Measurements from ENCODE around the gene HOXB3. TPM values are rescaled to one million over a fixed set of nuclear protein-coding genes. Genes with fewer than 3 reads are reported as not detected.
"Not testable (repeated sequence)": the region's sequence is repeated elsewhere in the genome, so short reads cannot be mapped to it uniquely, and the experiment has no call there.

HOXB3 gene
- total RNA-seq, 3 donors from 2014 or later, result 0.50 to 1.0 (median 0.81) TPM

DNA sequence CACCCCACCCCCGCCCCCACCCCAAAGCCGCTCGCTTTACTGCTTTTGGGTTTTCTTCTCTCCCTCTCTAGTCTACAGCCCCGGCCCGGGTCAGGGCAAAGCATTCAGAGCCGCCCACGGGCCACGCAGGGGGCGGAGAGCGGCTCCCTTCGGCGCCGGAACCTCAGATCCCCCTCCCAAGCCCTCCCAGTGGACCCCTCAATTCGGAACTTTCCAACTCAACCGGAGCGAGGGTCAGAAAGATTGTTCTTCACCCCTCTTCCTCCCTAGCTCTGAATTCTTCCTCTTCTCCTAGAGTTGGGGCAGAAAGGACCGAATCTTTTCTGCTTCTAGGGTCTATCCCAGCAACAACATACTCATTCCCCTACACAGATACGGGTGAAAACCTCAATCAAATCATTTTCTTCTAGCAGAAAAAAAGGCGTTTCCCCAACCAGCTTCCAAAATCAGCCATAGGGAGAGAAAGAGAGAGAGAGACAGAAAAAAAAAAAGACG is 46.1 kb downstream of the HOXB3 start:
- Mint-ChIP-seq H3K4me1 (ENCODE audit: low read depth) (peaks cover 56% of the 10 kb centered on the region), H3K36me3 (ENCODE audit: insufficient read depth) (no peaks in the 10 kb centered on the region), H3K9me3 (no peaks in the 10 kb centered on the region), H3K27me3 (ENCODE audit: low read depth) (peaks cover 15% of the 10 kb centered on the region), H3K4me3 (peak overlapping the region; percentile 96)
- ATAC-seq (peak; percentile 33 to 54), DNase-seq (peak; percentile 18)

DNA sequence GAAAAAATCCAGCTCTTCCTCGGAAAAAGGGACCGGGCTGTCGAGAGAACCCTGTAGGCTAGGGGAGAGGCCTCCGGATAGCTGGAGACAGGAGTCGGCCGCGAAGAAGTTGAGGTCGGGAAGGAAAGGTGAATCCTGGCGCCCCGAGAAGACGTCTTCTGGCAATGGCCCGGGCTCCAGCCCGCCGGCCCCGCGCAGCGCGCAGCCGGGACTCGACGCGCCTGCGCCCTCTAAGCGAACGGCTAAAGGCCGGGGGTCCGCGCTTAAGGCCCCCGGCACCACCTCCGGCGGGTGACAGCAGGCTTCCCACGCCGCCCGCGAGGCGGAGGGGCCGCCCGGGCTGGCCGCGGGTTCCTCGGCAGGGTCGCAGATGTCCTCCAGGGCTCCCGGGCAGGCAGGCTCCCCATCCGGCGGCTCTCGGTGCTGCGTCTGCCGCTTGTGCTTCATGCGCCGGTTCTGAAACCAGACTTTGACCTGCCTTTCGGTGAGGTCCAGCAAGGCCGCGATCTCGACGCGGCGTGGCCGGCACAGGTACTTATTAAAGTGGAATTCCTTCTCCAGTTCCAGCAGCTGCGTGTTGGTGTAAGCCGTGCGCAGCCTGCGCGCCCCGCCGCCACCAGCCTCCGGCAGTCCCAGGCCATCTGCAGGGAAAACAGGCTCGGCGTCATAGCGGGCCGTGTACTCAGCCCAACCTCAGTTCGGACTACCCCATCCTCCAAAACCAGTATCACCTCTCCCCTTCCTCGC is 46.8 kb downstream of the HOXB3 start:
- H3K9me3 Mint-ChIP-seq, result no peaks in the 10 kb centered on the region
- H3K4me3 Mint-ChIP-seq, result peak overlapping the region; percentile 96
- peaks cover 15% of the 10 kb centered on the region for H3K27me3 Mint-ChIP-seq (ENCODE audit: low read depth)
- H3K36me3 Mint-ChIP-seq (ENCODE audit: insufficient read depth), result no peaks in the 10 kb centered on the region
- peaks cover 52% of the 10 kb centered on the region for H3K4me1 Mint-ChIP-seq (ENCODE audit: low read depth)
- DNase-seq (peak; percentile 39), ATAC-seq (peak; percentile 64 to 69)

DNA sequence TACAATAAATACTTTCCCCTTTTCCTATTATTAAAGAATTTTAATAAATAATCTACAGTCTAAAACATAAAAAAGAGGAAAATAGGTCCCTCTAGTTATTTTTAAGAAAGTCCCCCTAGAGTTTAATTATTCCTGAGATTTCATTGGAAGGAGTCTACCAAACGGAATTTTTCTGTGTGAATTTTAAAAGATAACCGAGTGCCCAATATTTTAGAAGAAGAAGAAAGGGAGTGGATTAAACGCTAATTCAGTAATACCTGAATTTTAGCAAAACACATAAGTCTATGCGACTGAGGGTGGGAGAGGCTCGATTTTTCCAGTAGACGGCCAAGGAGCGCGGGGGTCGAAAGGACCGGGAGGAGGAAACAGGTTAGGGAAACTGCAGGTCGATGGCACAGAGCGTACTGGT is 47.3 kb downstream of the HOXB3 start:
- ATAC-seq (peak; percentile 3 to 6), DNase-seq (no peak)
- Mint-ChIP-seq H3K4me1 (ENCODE audit: low read depth) (peaks cover 47% of the 10 kb centered on the region), H3K36me3 (ENCODE audit: insufficient read depth) (no peaks in the 10 kb centered on the region), H3K4me3 (peak overlapping the region; percentile 96), H3K27me3 (ENCODE audit: low read depth) (peaks cover 15% of the 10 kb centered on the region), H3K9me3 (no peaks in the 10 kb centered on the region)

- Mint-ChIP-seq H3K4me3 (peak overlapping the region; percentile 96), H3K9me3 (no peaks in the 10 kb centered on the region), H3K27me3 (ENCODE audit: low read depth) (peaks cover 15% of the 10 kb centered on the region), H3K36me3 (ENCODE audit: insufficient read depth) (no peaks in the 10 kb centered on the region), H3K4me1 (ENCODE audit: low read depth) (peaks cover 42% of the 10 kb centered on the region)
- DNase-seq (peak; percentile 18), ATAC-seq (no peak)
Measured at GRCh38 chr17:48542114-48542656, 47.9 kb downstream of the HOXB3 start.

DNA sequence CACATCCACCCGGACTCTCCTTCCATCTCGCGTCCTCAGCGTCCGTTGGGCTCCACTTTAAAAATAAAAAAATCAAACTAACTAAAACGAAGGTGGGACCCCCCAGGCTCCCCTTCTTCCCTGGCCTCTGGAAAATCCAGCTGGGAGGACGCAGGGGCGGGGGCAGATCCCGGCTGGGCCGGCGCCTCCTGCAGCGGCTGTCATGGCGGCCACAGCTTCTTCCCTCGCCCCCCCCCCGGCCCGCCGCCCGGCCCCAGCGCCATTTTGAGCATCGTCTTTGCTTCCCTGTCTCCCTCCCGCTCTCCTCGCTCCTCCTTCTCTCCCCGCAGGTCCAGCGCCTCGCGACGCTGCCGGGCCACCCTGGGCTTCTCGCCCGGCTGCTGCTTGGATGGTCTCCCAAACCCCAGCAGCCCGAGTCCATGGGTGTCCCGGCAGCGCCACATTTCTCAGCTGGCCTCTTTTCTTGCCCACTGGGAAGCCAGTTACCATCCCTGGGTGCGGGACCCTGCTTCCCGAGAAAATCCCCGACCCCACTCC is 48.4 kb downstream of the HOXB3 start:
- Mint-ChIP-seq H3K4me3 (peak overlapping the region; percentile 96), H3K27me3 (ENCODE audit: low read depth) (peaks cover 15% of the 10 kb centered on the region), H3K4me1 (ENCODE audit: low read depth) (peaks cover 39% of the 10 kb centered on the region), H3K9me3 (no peaks in the 10 kb centered on the region), H3K36me3 (ENCODE audit: insufficient read depth) (no peaks in the 10 kb centered on the region)
- ATAC-seq, result peak; percentile 21 to 39
- peak; percentile 17 for DNase-seq

GRCh38 chr17:48541036-48541576 is 48.9 kb downstream of the HOXB3 start:
- peaks cover 15% of the 10 kb centered on the region for H3K27me3 Mint-ChIP-seq (ENCODE audit: low read depth)
- peak overlapping the region; percentile 96 for H3K4me3 Mint-ChIP-seq
- H3K9me3 Mint-ChIP-seq, result no peaks in the 10 kb centered on the region
- ATAC-seq (peak in 1 of 2 donors; percentile 6), DNase-seq (no peak)
- no peaks in the 10 kb centered on the region for H3K36me3 Mint-ChIP-seq (ENCODE audit: insufficient read depth)
- H3K4me1 Mint-ChIP-seq (ENCODE audit: low read depth), result peaks cover 33% of the 10 kb centered on the region

DNA sequence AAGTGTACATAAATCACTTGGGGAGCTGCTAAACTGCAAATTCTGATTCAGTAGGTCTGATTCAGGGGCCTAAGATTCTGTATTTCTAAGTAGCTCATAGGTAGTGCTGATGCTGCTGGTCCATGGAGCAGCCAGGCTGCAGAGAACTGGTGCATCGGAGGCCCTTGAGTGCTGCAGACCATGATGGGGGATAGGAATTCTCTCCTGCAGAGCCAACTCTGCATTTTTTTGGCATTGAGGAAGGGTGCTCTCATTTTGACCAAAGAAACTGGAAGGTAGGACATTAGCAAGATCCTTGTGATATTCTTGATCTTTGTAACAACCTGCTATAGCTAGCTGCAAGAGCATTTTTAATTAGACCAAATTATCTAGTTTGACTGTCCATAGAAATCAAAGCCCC is 49.8 kb downstream of the HOXB3 start:
- Mint-ChIP-seq H3K27me3 (ENCODE audit: low read depth) (peaks cover 15% of the 10 kb centered on the region), H3K9me3 (no peaks in the 10 kb centered on the region), H3K36me3 (ENCODE audit: insufficient read depth) (no peaks in the 10 kb centered on the region), H3K4me1 (ENCODE audit: low read depth) (peaks cover 24% of the 10 kb centered on the region), H3K4me3 (peak overlapping the region; percentile 41)
- DNase-seq (no peak), ATAC-seq (no peak)

DNA sequence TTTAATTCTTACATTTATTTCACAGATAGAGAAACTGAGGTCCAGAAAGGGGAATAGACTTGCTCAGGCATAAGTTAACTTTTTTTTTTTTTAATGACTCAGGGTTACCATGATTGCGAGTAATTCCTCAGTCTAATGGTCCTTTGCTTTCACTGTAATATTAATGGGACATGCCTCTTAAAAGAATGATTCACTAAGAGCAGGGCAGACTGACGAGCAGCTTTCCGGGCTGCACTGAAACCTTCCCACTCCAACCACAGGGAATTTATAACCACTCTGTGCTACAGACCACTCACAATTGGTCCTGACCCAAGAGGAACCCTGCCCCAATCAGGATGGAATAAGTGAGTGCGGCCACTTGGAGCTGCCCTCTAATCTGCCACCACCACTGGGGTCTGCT is 50.9 kb downstream of the HOXB3 start:
- DNase-seq (no peak), ATAC-seq (no peak)
- Mint-ChIP-seq H3K4me1 (ENCODE audit: low read depth) (peaks cover 21% of the 10 kb centered on the region), H3K4me3 (no peak overlapping the region), H3K27me3 (ENCODE audit: low read depth) (peaks cover 14% of the 10 kb centered on the region), H3K9me3 (no peaks in the 10 kb centered on the region), H3K36me3 (ENCODE audit: insufficient read depth) (no peaks in the 10 kb centered on the region)

- peaks cover 5% of the 10 kb centered on the region for H3K27me3 Mint-ChIP-seq (ENCODE audit: low read depth)
- no peak for DNase-seq
- H3K4me3 Mint-ChIP-seq, result no peak overlapping the region
- no peaks in the 10 kb centered on the region for H3K9me3 Mint-ChIP-seq
- no peaks in the 10 kb centered on the region for H3K36me3 Mint-ChIP-seq (ENCODE audit: insufficient read depth)
- H3K4me1 Mint-ChIP-seq (ENCODE audit: low read depth), result peaks cover 16% of the 10 kb centered on the region
- ATAC-seq, result no peak
Measured at GRCh38 chr17:48537316-48537715, 52.7 kb downstream of the HOXB3 start.

GRCh38 chr17:48535793-48536559 is 54.1 kb downstream of the HOXB3 start:
- H3K9me3 Mint-ChIP-seq; DNase-seq; H3K4me3 Mint-ChIP-seq; H3K4me1 Mint-ChIP-seq (ENCODE audit: low read depth); H3K27me3 Mint-ChIP-seq (ENCODE audit: low read depth); ATAC-seq; H3K36me3 Mint-ChIP-seq (ENCODE audit: insufficient read depth): not testable (repeated sequence)

GRCh38 chr17:48532261-48532660 is 57.8 kb downstream of the HOXB3 start:
- H3K36me3 Mint-ChIP-seq (ENCODE audit: insufficient read depth), result no peaks in the 10 kb centered on the region
- no peaks in the 10 kb centered on the region for H3K9me3 Mint-ChIP-seq
- ATAC-seq, result no peak

GRCh38 chr17:48530887-48531272 is 59.2 kb downstream of the HOXB3 start, which contains the start of gene HOXB1:
Gene HOXB1 (minus strand): TSS chr17:48531011. CDS start chr17:48530904, 107 bp downstream.
- Mint-ChIP-seq H3K27me3 (ENCODE audit: low read depth) (peaks cover 8% of the 10 kb centered on the region), H3K4me1 (ENCODE audit: low read depth) (peaks cover 2% of the 10 kb centered on the region), H3K36me3 (ENCODE audit: insufficient read depth) (no peaks in the 10 kb centered on the region), H3K4me3 (no peak within 1 kb of the TSS), H3K9me3 (no peaks in the 10 kb centered on the region)
- DNase-seq (no peak), ATAC-seq (no peak)

More at GRCh38 chr17:48532261-48532660, 57.8 kb downstream of the HOXB3 start:
- Mint-ChIP-seq H3K4me3 (no peak overlapping the region), H3K4me1 (ENCODE audit: low read depth) (peaks cover 2% of the 10 kb centered on the region), H3K27me3 (ENCODE audit: low read depth) (no peaks in the 10 kb centered on the region)
- no peak for DNase-seq

DNA sequence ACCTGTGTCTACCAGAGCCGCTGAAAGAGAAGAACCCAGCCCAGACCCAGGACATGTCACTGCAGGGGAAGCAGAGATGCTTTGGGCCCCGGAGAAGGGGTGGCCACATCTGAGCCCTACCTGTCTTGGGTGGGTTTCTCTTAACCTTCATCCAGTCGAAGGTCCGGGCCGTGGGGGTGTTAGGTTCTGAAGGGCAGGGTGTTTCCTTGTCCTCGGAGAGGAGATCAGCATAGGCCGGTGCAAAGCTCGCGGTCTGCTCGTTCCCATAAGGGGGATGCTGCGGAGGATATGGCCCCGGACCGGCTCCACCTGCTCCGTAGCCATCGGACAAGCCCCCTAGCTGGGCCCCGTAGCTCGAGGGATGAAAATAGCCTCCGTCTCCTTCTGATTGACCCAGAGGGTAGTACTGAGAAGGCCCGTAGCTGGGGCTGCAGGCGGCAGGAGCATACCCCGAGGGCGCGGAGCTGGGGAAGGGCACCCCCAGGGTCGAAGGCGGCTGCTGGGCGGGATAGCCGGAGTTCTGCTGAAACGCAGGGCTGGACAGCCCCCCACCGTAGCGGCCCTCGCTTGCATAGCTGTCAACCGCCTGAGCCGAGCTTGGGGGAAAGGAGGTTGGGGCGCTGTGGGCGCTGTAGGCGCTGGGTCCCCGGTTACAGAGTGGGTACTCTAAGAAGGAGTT is 59.7 kb downstream of the HOXB3 start:
- Mint-ChIP-seq H3K27me3 (ENCODE audit: low read depth) (peaks cover 12% of the 10 kb centered on the region), H3K4me1 (ENCODE audit: low read depth) (peaks cover 2% of the 10 kb centered on the region), H3K9me3 (no peaks in the 10 kb centered on the region), H3K4me3 (no peak overlapping the region), H3K36me3 (ENCODE audit: insufficient read depth) (no peaks in the 10 kb centered on the region)
- peak in 1 of 2 donors; percentile 30 for ATAC-seq
- DNase-seq, result no peak

DNA sequence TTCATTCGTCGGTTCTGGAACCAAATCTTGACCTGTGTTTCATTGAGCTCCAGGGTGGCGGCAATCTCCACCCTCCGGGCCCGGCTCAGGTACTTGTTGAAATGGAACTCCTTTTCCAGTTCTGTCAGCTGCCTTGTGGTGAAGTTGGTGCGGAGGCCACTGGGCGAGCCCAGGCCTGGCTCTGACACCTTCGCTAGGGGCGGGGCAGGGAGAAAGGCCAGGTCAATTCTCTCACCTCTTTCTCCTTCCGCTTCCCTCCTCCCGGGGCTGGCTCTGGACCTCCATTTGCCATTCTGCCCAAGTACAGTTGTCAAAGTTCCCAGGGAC is 60.4 kb downstream of the HOXB3 start:
- Mint-ChIP-seq H3K4me3 (no peak overlapping the region), H3K4me1 (ENCODE audit: low read depth) (peaks cover 2% of the 10 kb centered on the region), H3K9me3 (no peaks in the 10 kb centered on the region), H3K27me3 (ENCODE audit: low read depth) (peaks cover 17% of the 10 kb centered on the region), H3K36me3 (ENCODE audit: insufficient read depth) (no peaks in the 10 kb centered on the region)
- DNase-seq, result no peak
- ATAC-seq, result no peak
